ENCODE data around the gene ANXA1. TPM values are rescaled to one million over a fixed set of nuclear protein-coding genes. Genes with fewer than 3 reads are reported as not detected.

ANXA1 gene
- total and polyA plus RNA-seq, 2 of the 13 experiments (the other 11 are each of a cell fraction or from before 2014, with no cell fraction given): 0.15 to 0.20 TPM

DNA sequence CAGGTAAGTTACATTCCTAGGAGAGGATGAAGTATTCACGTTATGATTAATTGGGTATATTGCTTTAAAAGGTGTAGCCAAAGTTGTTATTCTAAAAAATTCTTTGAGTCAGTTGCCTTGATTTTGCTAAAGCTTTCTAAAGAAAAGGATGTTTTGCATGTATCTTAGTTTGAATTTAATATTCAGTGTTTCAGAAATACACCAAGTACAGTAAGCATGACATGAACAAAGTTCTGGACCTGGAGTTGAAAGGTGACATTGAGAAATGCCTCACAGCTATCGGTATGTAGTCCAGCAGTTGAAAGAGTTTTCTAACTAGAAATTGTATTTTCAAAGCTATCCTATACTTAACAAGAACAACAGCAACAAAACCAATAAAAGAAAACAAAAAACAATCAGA, 14.2 kb downstream of the ANXA1 start:
- 1% methylated on average over 2 of the region's 2 CpGs for WGBS (ENCODE audit: low lambda C conversion rate)
- H3K9me3 ChIP-seq (ENCODE audit: low read length): no peaks in the 10 kb centered on the region
- CTCF ChIA-PET (ENCODE audit: low intra/inter-chr PET ratio, low total read pairs): no interaction called here
- H3K27me3 ChIP-seq (ENCODE audit: control insufficient read depth in 1 of 2, insufficient read depth in 2 of 2, low read length in 2 of 2): no peaks in the 10 kb centered on the region
- H3K9ac ChIP-seq (ENCODE audit: insufficient read depth, low read depth, low read length): no peak overlapping the region
- no peak overlapping the region for H3K4me3 ChIP-seq (replicated peaks in 1 of 3; ENCODE audit: insufficient read depth in 1 of 3, low read depth in 2 of 3, low read length in 3 of 3)
- H3K36me3 ChIP-seq (replicated peaks in 1 of 2; ENCODE audit: control insufficient read depth in 1 of 2, insufficient read depth in 2 of 2, low read length in 2 of 2): no peaks in the 10 kb centered on the region
- no peak overlapping the region for H3K4me2 ChIP-seq (ENCODE audit: low read depth, low read length)
- no peak overlapping the region for H3K27ac ChIP-seq (ENCODE audit: extremely low read length, insufficient read depth, low read length)
- FAIRE-seq (no peak), DNase-seq (ENCODE audit: low spot score) (no peak), ATAC-seq (no peak)
- H4K20me1 ChIP-seq (ENCODE audit: insufficient read depth, low read length): no peaks in the 10 kb centered on the region
- H3K79me2 ChIP-seq (ENCODE audit: insufficient read depth, low read length): no peaks in the 10 kb centered on the region
- in situ Hi-C loops (cut with HindIII; ENCODE audit: extremely low pct_ligation_motif_present, low pct_unique_long_range_greater_than_20kb): no loop called here
- POLR2A ChIA-PET: no interaction called here
- no TSS peak for BruUV-seq (replicated peaks)
- intact Hi-C loops (cut with micrococcal nuclease; ENCODE audit: unreplicated experiment): no loop called here
- no peaks in the 10 kb centered on the region for H3K4me1 ChIP-seq (ENCODE audit: insufficient read depth, low read length)
- no peak overlapping the region for H2AFZ ChIP-seq (ENCODE audit: low read length)
- no peak for TF ChIP-seq NFATC3 (CRISPR knock-in tag; IDR thresholded peaks at IDR 0.05)
- TF ChIP-seq, protein P1, sequence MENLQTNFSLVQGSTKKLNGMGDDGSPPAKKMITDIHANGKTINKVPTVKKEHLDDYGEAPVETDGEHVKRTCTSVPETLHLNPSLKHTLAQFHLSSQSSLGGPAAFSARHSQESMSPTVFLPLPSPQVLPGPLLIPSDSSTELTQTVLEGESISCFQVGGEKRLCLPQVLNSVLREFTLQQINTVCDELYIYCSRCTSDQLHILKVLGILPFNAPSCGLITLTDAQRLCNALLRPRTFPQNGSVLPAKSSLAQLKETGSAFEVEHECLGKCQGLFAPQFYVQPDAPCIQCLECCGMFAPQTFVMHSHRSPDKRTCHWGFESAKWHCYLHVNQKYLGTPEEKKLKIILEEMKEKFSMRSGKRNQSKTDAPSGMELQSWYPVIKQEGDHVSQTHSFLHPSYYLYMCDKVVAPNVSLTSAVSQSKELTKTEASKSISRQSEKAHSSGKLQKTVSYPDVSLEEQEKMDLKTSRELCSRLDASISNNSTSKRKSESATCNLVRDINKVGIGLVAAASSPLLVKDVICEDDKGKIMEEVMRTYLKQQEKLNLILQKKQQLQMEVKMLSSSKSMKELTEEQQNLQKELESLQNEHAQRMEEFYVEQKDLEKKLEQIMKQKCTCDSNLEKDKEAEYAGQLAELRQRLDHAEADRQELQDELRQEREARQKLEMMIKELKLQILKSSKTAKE (CRISPR knock-in tag; IDR thresholded peaks at IDR 0.05; ENCODE audit: borderline replicate concordance): no peak
- TF ChIP-seq MAZ (IDR thresholded peaks at IDR 0.05; ENCODE audit: borderline replicate concordance, low read depth, low read length): no peak
- no peak for TF ChIP-seq MAZ (CRISPR knock-in tag; IDR thresholded peaks at IDR 0.05; ENCODE audit: low read depth)
- TF ChIP-seq ZNF235 (CRISPR knock-in tag; IDR thresholded peaks at IDR 0.05; ENCODE audit: borderline replicate concordance): no peak
- no peak for TF ChIP-seq ZMYM3 (CRISPR knock-in tag; IDR thresholded peaks at IDR 0.05)
- TF ChIP-seq RBM22 (optimal IDR thresholded peaks at IDR 0.05; ENCODE audit: low read length): no peak
- no peak for TF ChIP-seq NFE2L2 (IDR thresholded peaks at IDR 0.05; ENCODE audit: low read length)
- TF ChIP-seq, protein P2, sequence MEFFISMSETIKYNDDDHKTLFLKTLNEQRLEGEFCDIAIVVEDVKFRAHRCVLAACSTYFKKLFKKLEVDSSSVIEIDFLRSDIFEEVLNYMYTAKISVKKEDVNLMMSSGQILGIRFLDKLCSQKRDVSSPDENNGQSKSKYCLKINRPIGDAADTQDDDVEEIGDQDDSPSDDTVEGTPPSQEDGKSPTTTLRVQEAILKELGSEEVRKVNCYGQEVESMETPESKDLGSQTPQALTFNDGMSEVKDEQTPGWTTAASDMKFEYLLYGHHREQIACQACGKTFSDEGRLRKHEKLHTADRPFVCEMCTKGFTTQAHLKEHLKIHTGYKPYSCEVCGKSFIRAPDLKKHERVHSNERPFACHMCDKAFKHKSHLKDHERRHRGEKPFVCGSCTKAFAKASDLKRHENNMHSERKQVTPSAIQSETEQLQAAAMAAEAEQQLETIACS (CRISPR knock-in tag; IDR thresholded peaks at IDR 0.05): no peak
- no peak for TF ChIP-seq ZBTB20 (CRISPR knock-in tag; IDR thresholded peaks at IDR 0.05; ENCODE audit: borderline replicate concordance, low read depth)
- TF ChIP-seq KLF15 (CRISPR knock-in tag; IDR thresholded peaks at IDR 0.05; ENCODE audit: borderline replicate concordance): no peak
- no peak for TF ChIP-seq IKZF4 (CRISPR knock-in tag; IDR thresholded peaks at IDR 0.05; ENCODE audit: borderline replicate concordance, low read depth, not compliant biosample characterization)
- TF ChIP-seq, protein P3, sequence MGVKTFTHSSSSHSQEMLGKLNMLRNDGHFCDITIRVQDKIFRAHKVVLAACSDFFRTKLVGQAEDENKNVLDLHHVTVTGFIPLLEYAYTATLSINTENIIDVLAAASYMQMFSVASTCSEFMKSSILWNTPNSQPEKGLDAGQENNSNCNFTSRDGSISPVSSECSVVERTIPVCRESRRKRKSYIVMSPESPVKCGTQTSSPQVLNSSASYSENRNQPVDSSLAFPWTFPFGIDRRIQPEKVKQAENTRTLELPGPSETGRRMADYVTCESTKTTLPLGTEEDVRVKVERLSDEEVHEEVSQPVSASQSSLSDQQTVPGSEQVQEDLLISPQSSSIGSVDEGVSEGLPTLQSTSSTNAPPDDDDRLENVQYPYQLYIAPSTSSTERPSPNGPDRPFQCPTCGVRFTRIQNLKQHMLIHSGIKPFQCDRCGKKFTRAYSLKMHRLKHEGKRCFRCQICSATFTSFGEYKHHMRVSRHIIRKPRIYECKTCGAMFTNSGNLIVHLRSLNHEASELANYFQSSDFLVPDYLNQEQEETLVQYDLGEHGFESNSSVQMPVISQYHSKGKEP (CRISPR knock-in tag; IDR thresholded peaks at IDR 0.05): no peak
- TF ChIP-seq GLI4 (CRISPR knock-in tag; IDR thresholded peaks at IDR 0.05; ENCODE audit: borderline replicate concordance): no peak
- no peak for TF ChIP-seq THAP11 (CRISPR knock-in tag; IDR thresholded peaks at IDR 0.05)
- TF ChIP-seq, protein P4, sequence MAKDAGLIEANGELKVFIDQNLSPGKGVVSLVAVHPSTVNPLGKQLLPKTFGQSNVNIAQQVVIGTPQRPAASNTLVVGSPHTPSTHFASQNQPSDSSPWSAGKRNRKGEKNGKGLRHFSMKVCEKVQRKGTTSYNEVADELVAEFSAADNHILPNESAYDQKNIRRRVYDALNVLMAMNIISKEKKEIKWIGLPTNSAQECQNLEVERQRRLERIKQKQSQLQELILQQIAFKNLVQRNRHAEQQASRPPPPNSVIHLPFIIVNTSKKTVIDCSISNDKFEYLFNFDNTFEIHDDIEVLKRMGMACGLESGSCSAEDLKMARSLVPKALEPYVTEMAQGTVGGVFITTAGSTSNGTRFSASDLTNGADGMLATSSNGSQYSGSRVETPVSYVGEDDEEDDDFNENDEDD (CRISPR knock-in tag; IDR thresholded peaks at IDR 0.05; ENCODE audit: borderline replicate concordance): no peak
- TF ChIP-seq YEATS2 (CRISPR knock-in tag; IDR thresholded peaks at IDR 0.05; ENCODE audit: borderline replicate concordance): no peak
